Fibroblast of skin of right biceps (primary cell): Measurements from ENCODE around the gene SLCO2B1.
A peak's percentile ranks its signal among the peaks of the same experiment; 100 is the strongest.

ENCODE experiments used
- DNase-seq: peaks from one replicate; pipeline ENCODE4 v3.0.0-alpha.2; 2013

Gene SLCO2B1

DNA sequence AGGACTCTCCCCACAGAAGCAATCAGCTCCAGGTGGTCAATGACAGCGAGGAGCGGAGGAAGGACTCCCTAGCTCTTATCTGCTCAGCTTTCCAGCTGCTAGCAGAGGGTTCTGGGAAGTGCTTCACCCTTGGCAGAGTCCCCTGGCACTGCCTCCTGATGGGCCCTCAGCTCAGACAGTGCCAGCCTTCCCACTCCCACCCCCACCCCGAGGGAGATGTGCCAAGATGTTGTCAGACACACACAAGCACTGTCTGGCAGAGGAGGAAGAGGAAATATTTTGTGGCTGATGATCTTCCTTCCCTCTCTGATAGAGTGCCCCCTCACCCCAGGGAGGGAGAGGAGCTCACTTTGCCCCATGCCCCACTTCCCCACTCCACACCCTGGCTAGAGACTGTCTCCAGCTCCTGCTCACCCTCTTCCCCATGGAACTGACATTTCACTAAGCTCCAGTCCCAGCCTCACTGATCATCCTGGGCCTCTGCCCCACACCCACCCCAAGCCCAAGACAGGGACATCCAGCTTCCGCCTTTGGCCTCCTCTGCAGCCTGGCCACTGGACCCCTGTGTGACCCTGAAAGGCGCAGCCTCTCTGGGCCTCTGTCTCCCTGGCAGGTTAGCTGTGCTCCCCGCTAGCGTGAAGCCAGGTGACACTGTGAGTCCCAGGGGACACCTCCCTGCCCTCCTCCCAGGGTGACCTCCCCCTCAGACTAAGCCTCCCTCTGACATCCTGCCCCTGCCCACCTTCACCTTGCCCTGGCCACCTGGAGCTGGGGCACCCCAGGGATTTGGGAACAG lies 44.5 kb downstream of the SLCO2B1 start:
- DNase-seq, result no peak

DNA sequence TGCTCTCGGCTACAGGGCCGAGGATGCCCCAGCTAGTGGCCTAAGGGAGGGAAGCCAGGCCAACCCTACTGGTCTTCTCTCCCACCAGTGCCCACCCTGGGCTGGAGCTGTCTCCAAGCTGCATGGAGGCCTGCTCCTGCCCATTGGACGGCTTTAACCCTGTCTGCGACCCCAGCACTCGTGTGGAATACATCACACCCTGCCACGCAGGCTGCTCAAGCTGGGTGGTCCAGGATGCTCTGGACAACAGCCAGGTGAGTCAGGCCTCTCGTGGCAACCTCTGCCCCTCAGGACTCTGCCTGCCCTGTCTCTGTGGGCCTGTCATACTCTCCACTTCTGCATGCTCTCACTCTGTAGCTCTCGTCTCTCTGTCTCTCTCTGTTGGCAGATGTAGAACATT lies 45.5 kb downstream of the SLCO2B1 start:
- DNase-seq, result no peak

DNA sequence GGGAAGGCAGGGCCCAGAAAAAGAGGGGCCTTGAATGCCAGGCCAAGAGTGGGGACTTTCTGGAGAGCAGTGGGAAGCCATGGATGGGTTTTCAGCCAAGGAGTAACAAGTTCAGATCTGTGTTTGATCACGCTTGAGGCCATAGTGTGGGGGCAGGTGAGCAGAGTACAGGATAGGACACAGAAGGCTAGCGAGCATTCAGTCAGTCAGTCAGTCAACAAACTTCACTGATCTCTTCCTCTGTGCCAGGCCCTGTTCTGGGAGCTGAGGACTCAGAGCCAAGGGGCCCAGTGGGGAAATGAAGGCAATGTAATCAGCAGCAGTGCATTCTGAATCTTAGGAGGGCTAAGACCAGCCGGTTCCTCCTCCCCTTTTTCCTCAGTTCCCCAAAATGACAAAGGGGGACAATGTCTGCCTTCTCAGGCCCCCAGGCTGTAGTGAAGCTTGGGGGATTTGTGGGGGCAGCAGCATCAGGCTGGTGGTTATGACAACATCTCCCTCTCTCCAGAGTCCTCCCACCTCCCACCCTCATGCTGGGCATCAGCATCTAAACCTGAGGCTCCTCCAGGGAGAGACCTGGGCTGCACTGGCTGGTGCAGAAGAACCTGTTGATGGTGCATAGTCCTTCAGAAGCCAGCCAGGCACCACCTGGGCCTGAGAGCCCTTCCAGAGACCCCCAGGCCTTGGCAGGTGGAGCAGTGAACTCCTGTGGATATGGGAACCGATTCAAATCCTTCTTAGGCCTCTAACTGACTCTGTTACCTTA lies 46.8 kb downstream of the SLCO2B1 start:
- DNase-seq, result no peak

DNA sequence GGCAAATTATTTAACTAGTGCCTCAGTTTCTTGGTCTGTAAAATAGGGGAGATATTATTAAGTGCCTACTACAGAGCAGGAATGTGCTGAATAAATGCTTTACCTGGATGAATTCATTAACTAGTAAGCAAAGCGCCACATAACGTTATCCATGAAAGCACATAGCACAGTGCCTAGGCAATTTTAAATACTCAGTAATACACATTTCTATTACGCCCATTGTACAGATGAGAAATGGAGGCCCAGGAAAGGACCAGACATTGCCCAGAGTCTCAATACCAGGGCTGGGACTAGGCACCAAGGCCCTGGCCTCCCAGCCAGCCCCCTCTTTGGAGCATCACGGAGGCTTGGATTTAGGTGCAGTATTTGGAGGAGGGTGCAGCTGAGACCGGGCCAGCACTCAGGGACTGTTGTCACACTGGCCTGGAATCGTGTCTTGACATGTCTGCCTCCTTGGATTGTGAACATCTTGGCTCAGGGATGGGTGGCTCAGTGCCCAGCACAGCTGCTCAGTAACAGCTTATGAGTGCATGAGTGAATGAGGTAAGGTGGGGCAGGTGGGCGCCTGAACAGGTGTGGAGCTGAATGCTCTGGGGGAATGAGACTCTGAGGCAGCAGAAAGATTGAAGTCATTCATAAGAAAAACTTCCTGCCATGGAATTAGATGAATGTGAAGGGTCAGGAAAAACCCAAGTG lies 47.5 kb downstream of the SLCO2B1 start:
- DNase-seq, result no peak

DNA sequence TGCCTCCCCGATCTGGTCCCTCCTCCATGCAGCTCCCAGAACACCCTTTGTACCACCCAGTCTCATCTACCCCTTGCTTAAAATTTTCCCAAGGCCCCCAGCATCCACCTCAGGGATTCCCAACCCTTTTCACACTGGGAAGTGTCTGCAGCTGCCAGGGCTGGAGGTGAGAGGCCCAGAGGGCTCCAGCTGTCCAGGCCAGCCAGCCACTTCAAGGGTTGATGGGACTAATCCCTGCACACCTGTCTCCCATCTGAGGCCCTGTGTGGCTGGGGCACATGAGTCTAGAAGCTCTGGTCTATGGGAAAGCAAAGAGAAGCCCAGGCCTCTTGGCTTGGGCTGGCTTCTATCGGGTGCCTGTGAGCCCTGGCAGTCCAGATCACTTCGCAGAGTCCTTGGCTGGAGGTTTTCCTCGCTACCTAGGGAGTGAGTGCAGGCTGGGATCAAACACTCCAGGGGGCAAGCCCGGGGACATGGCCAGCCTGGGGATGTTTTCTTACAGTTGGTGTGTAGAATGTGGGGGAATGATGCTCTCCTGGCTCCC lies 48.6 kb downstream of the SLCO2B1 start:
- DNase-seq, result no peak

DNA sequence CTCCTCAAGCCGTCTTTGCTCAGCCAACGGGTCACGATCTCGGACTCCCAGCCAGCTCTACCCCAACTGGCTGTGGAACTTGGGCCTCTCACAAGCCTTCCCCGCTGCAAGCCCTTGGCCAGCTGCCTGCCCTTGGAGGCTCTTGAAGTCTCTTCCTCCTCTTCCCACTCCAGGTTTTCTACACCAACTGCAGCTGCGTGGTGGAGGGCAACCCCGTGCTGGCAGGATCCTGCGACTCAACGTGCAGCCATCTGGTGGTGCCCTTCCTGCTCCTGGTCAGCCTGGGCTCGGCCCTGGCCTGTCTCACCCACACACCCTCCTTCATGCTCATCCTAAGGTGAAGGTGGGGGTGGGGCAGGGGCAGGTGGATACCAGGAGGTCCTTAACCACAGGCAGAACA lies 49.1 kb downstream of the SLCO2B1 start:
- no peak for DNase-seq

DNA sequence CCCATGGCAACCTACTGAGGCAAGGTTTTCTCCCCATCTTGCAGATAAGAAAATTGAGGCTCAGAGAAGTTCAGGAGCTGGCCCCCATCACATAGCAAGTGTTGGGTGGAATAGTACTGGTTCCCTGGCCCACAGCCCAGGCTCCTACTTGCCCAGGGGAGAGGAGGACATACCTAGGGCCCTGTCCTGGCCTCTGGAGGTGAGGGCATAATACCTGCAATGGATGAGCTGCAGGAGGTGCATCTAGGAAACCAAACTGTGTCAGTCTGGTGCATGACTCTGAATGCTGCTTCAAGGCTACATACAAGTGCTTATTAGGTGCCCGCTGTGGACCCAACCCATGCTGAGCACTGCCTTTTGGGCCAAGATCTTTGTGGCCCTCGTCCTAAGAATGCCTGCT lies 49.6 kb downstream of the SLCO2B1 start:
- no peak for DNase-seq

DNA sequence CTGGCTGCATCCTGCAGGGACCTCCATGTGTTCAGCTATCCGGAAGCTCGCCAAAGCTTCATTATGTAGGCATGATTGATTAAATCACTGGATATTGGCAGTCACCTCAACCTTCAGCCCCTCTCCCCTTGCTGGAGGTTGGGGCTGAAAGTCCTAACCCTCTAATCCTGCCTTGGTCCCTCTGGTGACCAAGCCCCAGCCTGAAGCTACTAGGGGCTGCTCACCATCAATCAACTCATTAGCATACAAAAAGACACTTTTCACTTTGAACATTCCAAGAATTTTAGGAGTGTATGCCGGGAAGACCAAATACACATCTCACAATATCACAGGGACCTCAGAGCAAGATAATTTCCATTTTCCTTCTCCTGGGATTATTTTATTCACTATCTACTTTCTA lies 50.9 kb downstream of the SLCO2B1 start:
- DNase-seq, result no peak

DNA sequence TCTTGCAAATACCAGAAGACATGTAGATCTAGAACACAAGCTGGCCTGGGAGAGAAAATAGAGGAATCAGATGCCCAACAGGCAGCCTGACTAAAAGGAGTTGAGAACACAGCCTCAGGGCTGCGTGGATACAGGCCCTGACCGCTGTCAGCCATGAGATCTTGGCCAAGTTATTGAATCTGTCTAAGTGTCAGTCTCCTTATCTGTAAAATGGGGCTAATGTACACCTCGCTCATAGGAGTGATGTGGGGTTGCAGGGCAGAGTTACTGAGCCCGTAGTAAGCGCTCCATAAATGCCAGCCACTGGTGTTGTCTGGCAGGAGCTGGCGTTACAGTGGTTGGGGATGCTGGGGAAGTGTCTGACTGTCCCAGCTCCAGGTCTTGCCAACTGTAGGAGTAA lies 51.3 kb downstream of the SLCO2B1 start:
- DNase-seq, result no peak

DNA sequence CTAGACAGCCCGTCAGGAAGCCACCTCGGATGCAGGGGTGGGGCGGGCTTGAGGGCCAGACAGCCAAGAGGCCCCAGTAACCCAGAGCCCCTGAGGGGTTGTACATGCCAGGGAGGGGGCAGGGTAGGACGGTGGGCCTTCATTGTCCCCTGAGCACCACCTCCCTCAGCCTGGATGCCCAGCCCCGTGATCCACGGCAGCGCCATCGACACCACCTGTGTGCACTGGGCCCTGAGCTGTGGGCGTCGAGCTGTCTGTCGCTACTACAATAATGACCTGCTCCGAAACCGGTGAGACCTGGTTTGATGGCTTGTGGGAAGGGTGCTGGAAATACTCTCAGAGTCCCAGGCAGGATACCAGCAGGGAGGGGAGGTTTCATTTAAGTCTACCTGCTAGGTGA lies 52.2 kb downstream of the SLCO2B1 start:
- DNase-seq, result no peak

DNA sequence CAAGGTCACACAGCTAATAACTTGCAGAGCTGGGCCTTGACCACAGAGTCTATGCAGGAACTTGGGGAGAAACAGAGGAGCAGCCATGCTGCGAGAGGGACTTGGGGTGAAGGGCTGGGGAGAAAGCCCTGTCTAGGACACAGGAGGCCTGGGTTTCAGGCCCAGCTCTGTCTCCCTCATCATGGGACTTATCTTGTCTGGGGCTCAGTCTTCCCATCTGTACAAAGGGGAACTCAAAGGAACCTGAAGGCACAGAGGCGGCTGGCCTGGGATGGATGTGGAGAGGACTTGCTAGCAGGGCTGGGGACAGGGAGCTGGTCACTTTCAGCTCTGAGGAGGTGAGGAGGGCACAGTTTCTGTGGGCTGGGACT lies 52.7 kb downstream of the SLCO2B1 start:
- no peak for DNase-seq

DNA sequence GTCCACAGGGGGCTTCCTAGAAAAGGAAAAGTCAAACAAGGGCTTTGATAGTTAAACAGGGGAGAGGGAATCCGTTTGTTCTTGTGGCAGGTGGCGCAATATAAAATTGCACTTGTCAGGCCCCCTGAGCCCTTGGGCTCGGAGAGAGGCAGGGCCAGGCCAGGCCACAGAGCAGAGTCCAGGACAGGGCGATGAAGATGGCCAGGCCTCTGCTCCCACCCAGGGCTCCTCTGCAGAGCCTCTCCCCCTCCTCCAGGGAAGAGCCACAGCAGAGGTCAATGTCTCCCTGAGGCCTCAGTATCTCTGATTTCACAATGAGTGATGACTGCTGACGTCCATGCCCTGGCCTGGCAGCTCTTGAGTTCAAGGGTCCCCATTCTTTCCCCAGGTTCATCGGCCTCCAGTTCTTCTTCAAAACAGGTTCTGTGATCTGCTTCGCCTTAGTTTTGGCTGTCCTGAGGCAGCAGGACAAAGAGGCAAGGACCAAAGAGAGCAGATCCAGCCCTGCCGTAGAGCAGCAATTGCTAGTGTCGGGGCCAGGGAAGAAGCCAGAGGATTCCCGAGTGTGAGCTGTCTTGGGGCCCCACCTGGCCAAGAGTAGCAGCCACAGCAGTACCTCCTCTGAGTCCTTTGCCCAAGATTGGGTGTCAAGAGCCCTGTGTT lies 53.2 kb downstream of the SLCO2B1 start:
- no peak for DNase-seq

DNA sequence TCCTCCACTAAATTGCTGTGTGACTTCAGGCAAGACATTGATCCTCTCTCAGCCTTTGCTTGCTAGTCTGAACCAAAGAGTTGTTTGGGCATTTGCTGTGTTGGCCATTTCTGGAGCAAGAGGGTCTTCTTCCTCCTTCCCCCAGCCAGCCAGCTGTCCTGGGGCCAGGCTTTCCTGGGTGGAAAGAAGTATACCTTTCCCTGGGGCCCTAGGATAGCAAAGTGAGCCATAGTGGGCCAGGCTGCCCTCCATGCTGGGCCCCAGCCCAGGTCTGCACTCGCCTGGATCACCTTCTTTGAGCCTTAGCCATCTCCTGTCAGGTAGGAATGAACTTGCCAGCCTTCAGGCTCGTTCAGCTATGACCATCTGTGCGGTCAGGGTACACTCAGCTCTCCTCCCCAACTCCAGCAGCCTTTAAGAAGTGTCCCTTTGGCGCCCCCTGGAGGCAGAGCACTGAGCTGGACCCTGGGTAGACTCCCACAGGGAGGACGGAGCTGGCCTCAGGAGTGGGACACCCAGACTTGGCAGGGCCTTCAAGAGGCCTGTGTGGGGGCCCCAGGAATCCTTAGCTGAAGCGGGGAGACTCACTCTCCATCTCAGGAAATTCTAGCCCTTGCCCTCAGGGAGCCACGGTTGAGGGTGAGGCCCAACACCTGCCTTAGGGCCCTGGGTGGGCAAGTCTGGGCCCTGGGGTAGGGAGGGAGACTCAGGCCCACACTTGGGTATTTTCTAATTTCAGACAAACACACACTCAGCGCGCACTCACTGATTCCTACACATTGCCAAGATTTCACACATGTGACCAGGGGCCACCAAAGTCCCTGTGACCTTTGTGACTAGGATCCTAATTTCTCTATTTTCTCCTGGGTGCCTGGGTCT lies 54.0 kb downstream of the SLCO2B1 start:
- DNase-seq, result peak; percentile 71

DNA sequence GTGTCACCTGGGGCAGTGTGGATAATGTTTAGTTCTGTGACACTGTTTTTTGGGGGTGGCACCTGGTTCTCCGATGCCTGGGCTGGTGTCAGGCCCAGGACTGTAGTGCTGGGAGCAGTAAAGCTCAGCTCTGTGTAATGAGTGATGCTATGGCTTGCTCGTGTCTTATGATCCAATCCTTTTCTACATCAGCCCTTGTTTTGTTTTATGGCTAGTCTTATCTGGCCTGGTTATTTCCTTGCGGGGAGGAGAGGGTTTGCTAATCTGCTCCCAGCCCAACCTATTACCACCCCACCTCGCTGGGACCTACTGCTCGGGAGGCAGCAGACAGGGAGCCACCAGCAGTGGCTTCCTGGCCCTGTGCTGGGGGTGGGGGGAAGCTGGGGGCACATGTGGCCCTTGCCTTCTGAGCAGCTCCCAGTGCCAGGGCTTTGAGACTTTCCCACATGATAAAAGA lies 54.7 kb downstream of the SLCO2B1 start:
- DNase-seq, result no peak

DNA sequence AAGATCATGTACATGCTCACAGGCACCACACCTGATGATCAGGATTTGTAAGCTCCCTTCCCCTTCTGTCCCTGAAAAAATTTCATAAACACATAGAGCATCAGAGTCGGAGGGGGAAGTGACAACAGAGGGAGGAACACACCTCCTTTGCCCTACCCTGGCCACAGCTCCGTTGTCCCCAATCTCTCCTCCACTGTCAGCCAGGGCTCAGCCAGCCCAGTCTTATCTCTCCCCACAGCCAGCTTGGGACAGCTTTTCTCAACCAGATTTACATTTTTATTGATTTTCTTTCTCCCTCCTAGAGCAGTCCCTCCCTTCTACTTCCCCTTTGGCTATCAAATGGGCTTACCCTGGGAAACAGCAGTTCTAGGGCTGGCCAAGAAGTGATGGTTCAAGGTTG lies 57.5 kb downstream of the SLCO2B1 start:
- DNase-seq, result no peak

DNA sequence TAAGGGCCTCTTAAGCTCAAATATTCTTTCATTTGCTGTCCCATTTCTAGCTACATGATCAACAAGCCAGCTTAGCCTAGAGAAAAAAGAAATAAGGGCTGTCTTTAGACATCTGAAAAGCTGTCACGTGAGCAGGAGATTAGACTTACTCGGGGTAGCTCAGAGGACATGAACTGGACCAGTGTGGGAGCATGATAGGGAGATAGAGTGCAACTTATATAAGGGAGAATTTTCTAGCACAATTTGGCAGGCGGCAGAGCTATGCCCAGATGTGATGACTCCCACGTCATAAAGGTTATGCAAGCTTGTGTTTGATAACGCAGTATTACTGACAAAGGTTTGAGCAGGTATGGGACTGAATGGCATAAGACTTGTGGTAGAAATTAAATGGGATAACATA lies 61.5 kb downstream of the SLCO2B1 start:
- no peak for DNase-seq

DNA sequence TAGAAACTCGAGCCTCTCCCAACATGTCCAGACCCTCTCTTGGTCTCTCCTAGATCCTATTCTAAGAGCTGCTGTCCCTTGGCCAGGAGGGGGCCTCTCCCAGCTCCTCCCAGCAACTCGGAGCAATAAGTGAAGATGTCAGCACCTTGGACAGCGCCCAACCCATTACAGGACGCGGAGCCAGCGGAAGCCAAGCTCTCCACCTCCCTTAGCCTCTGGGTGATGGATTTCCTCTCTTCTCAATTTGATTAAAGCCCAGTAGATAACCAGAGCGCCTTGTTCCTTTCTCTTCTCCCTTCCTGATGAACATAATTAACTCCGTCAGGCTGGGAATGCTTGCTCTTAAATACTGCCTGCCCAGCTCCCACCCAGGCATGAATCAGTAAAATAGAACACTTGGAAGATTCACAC lies 63.5 kb downstream of the SLCO2B1 start:
- DNase-seq, result peak; percentile 78

DNA sequence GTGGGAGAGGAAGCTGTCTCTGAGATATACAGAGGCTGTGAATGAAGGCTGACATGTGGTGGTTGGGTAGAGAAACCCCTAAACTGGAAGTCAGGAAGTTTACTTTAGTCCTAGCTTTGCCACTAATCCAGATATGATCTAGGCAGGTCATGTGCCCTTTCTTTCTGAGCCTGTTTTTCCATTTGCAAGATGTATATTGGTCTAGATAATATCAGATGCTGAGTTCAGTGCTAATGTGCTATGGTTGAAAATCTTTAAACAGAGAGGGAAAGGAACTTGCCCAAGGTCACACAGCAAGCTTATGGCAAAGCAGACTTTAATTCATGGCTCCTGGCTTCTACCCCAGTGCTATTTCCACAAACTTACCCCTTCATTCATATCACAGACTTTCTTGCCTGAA lies 63.9 kb downstream of the SLCO2B1 start:
- no peak for DNase-seq

DNA sequence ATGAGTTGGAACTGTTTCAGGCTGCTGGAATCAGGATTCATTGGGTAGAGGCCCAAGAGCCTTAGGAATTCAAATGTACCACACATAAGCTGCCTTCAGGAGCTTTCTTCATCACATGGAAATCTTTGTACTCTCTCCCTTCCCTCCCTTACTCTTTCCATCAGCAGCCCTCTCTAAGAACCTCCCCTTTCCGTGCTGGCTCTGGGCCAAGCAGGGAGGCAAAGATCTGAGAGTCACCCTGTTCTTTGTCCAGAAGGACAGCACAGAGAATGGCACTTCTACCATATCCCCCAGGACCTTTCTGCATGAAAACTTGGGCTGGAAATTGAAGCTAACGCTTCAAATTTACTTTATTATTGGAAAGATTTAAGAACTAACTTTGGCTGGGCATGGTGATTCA lies 69.0 kb downstream of the SLCO2B1 start:
- no peak for DNase-seq

DNA sequence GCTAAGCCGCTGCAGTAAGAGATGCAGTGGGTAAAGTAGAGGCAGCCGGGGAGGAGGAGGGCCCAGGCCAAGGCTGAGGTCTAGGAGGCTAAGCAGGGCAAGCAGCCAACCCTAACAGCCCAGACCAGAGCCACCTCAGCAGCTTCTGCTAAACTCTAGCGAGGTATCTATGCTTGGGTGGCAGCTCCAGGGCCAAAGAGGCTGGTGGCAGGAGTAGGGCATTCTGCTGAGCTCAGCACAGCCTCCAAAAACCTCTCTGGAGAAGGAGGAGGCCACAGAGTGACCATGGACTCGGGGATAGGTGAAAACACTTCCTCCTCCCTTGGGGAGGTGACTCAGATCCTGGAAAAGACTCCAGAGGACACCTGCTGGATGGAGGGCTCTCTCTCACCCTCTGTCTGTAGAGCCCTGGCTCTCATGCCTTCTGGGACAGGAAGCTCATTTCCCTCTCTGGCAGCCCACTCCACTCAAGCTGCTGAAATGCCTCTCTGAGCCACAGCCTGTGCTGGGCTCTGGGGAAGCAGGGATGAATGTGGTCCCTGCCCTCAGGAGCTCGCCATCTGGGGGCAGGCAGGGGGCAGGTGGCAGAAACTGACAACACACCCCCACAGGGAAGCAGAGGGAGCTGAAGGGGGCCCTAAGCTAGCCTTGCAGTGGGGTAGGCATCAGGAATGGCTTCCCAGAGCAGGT lies 73.2 kb downstream of the SLCO2B1 start:
- DNase-seq, result no peak

DNA sequence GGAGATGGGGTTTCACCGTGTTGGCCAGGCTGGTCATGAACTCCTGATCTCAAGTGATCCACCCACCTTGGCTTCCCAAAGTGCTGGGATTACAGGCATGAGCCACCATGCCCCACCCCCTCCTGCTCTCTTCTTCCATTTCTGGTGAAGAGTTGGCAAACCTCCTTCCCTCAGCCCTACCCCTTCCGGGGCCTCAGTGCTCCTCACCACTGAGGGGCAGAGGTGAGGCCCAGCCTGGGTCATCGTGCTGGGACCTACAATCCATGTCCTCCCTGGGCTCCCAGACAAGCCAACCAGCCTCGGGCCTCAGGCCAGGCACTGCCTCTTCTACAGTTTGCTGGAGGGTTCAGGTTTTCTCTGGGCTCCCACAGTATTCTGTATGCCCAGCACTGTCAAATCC lies 74.9 kb downstream of the SLCO2B1 start:
- DNase-seq, result no peak
